ENCODE measurements around the gene NAA80.

DNA sequence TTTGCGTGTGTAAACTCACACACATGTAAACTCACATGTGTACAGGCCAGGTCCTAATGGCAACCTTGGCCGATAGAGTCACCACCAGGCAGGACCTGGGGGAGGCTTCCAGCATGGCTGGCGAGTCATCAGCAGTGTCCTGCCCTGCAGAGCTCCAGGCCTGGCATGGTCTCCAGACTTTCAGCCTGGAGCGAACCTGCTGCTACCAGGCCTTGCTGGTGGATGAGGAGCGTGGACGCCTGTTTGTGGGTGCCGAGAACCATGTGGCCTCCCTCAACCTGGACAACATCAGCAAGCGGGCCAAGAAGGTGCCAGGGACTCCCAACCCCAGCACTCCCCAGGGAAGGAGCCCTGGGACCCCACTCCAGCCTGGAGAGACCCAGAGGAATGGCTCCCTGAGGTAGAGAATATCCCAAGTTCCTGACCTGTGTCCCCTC lies 29.2 kb downstream of the NAA80 start:
- TF ChIP-seq RAD21 (IDR thresholded peaks at IDR 0.05; ENCODE audit: low read length), result no peak
- no peak for TF ChIP-seq CTCF (IDR thresholded peaks at IDR 0.05)
- TF ChIP-seq CHD2 (IDR thresholded peaks at IDR 0.05; ENCODE audit: low read length, partially characterized antibody), result no peak
- TF ChIP-seq GATA2 (CRISPR knock-in tag; IDR thresholded peaks at IDR 0.05), result no peak
- TF ChIP-seq, protein P1, sequence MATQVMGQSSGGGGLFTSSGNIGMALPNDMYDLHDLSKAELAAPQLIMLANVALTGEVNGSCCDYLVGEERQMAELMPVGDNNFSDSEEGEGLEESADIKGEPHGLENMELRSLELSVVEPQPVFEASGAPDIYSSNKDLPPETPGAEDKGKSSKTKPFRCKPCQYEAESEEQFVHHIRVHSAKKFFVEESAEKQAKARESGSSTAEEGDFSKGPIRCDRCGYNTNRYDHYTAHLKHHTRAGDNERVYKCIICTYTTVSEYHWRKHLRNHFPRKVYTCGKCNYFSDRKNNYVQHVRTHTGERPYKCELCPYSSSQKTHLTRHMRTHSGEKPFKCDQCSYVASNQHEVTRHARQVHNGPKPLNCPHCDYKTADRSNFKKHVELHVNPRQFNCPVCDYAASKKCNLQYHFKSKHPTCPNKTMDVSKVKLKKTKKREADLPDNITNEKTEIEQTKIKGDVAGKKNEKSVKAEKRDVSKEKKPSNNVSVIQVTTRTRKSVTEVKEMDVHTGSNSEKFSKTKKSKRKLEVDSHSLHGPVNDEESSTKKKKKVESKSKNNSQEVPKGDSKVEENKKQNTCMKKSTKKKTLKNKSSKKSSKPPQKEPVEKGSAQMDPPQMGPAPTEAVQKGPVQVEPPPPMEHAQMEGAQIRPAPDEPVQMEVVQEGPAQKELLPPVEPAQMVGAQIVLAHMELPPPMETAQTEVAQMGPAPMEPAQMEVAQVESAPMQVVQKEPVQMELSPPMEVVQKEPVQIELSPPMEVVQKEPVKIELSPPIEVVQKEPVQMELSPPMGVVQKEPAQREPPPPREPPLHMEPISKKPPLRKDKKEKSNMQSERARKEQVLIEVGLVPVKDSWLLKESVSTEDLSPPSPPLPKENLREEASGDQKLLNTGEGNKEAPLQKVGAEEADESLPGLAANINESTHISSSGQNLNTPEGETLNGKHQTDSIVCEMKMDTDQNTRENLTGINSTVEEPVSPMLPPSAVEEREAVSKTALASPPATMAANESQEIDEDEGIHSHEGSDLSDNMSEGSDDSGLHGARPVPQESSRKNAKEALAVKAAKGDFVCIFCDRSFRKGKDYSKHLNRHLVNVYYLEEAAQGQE (IDR thresholded peaks at IDR 0.05; ENCODE audit: low read depth, low read length), result no peak
- TF ChIP-seq MXI1 (IDR thresholded peaks at IDR 0.05; ENCODE audit: low read depth, low read length), result no peak
- no peak for TF ChIP-seq POLR2AphosphoS5 (IDR thresholded peaks at IDR 0.05; ENCODE audit: low read depth, low read length)
- TF ChIP-seq FOXM1 (IDR thresholded peaks at IDR 0.05; ENCODE audit: low read depth), result no peak
- TF ChIP-seq, protein P2, sequence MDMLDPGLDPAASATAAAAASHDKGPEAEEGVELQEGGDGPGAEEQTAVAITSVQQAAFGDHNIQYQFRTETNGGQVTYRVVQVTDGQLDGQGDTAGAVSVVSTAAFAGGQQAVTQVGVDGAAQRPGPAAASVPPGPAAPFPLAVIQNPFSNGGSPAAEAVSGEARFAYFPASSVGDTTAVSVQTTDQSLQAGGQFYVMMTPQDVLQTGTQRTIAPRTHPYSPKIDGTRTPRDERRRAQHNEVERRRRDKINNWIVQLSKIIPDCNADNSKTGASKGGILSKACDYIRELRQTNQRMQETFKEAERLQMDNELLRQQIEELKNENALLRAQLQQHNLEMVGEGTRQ (IDR thresholded peaks at IDR 0.05; ENCODE audit: borderline replicate concordance, low read depth, low read length), result no peak
- no peak for TF ChIP-seq RFX5 (IDR thresholded peaks at IDR 0.05; ENCODE audit: low read length)
- no peak for TF ChIP-seq NRF1 (IDR thresholded peaks at IDR 0.05; ENCODE audit: low read depth, low read length)

Measured in SK-N-SH (cell line).